T-helper 22 cell (primary cell): ENCODE data around the gene BBS4.
"Not testable (repeated sequence)": the region's sequence is repeated elsewhere in the genome, so short reads cannot be mapped to it uniquely, and the experiment has no call there.

Experiments used
- DNase-seq: peaks from one replicate; pipeline ENCODE4 v3.0.0-alpha.2; 2020; ENCODE audit warnings: low read depth

Gene BBS4

GRCh38 chr15:72700076-72700475, 14.1 kb downstream of the BBS4 start:
- DNase-seq: no peak

- DNase-seq: no peak
Observed at GRCh38 chr15:72706266-72706665, 20.3 kb downstream of the BBS4 start.

GRCh38 chr15:72708551-72709303, 22.7 kb downstream of the BBS4 start:
- DNase-seq: not testable (repeated sequence)

GRCh38 chr15:72722071-72722696, 36.2 kb downstream of the BBS4 start:
- DNase-seq: peak; percentile 18

GRCh38 chr15:72724028-72724427, 38.0 kb downstream of the BBS4 start:
- no peak for DNase-seq

- DNase-seq: no peak
Observed at GRCh38 chr15:72725446-72725845, 39.4 kb downstream of the BBS4 start.

- not testable (repeated sequence) for DNase-seq
Observed at GRCh38 chr15:72725851-72726250, 39.8 kb downstream of the BBS4 start.

- no peak for DNase-seq
Observed at GRCh38 chr15:72727154-72727553, 41.1 kb downstream of the BBS4 start.

- not testable (repeated sequence) for DNase-seq
Observed at GRCh38 chr15:72728249-72728648, 42.2 kb downstream of the BBS4 start.

- DNase-seq: no peak
Observed at GRCh38 chr15:72728821-72729220, 42.8 kb downstream of the BBS4 start.

GRCh38 chr15:72732086-72732485, 46.1 kb downstream of the BBS4 start:
- no peak for DNase-seq

GRCh38 chr15:72732516-72732915, 46.5 kb downstream of the BBS4 start:
- no peak for DNase-seq

- DNase-seq: no peak
Observed at GRCh38 chr15:72733941-72734738, 48.1 kb downstream of the BBS4 start.

- no peak for DNase-seq
Observed at GRCh38 chr15:72735111-72735510, 49.1 kb downstream of the BBS4 start.

GRCh38 chr15:72737061-72737460, 51.1 kb downstream of the BBS4 start:
- no peak for DNase-seq

- DNase-seq: no peak
Observed at GRCh38 chr15:72737723-72738122, 51.7 kb downstream of the BBS4 start.

- DNase-seq: no peak
Observed at GRCh38 chr15:72740219-72740618, 54.2 kb downstream of the BBS4 start.

- DNase-seq: no peak
Observed at GRCh38 chr15:72749700-72750099, 63.7 kb downstream of the BBS4 start.

GRCh38 chr15:72751751-72752455, 65.9 kb downstream of the BBS4 start:
- DNase-seq: no peak

- DNase-seq: no peak
Observed at GRCh38 chr15:72754096-72754495, 68.1 kb downstream of the BBS4 start.

- DNase-seq: no peak
Observed at GRCh38 chr15:72758182-72758581, 72.2 kb downstream of the BBS4 start.

- DNase-seq: no peak
Observed at GRCh38 chr15:72760590-72761260, 74.7 kb downstream of the BBS4 start.
